Muscle of arm (tissue), 14 donors: ENCODE data around the gene COMMD6. TPM values are rescaled to one million over a fixed set of nuclear protein-coding genes. Genes with fewer than 3 reads are reported as not detected.
"Not testable (repeated sequence)": the region's sequence is repeated elsewhere in the genome, so short reads cannot be mapped to it uniquely, and the experiment has no call there.

Source experiments
- DNase-seq: peaks from one replicate; pipeline ENCODE4 v3.0.0-alpha.2; 2013
- long read RNA-seq, 11 donors: transcript quantifications; one replicate each; lab custom pipeline, GENCODE V29; 2026
- polyA plus RNA-seq, 12 donors: library from polyadenylated mRNA; unstranded; fragments of 120-200 nt; gene quantifications; one replicate each; pipeline ENCODE4 v1.2.1, GENCODE V29; 2013; ENCODE audit not compliant: insufficient read length in 12 of 12

The COMMD6 gene
- polyA plus RNA-seq = 100 to 1,000 TPM in 11 of 12 donors, not detected in 1; 151 to 240 (median 206) TPM
- long read RNA-seq, donor 1, transcript COMMD6-210 (2 exons, 595 nt) = major isoform, 13 of 280 reads
- long read RNA-seq, donor 1, partial matches to known transcripts = 41 of 280 reads
- long read RNA-seq, donor 1, other reads (novel, unspliced or antisense) = 226 of 280 reads
- long read RNA-seq, donor 2, transcript COMMD6-210 (2 exons, 595 nt) = major isoform, 15 of 251 reads
- long read RNA-seq, donor 2, partial matches to known transcripts = 46 of 251 reads
- long read RNA-seq, donor 2, other reads (novel, unspliced or antisense) = 190 of 251 reads
- long read RNA-seq, donor 3, transcript COMMD6-210 (2 exons, 595 nt) = major isoform, 5 of 96 reads
- long read RNA-seq, donor 3, partial matches to known transcripts = 10 of 96 reads
- long read RNA-seq, donor 3, other reads (novel, unspliced or antisense) = 81 of 96 reads
- long read RNA-seq, donor 4, partial matches to known transcripts = 10 of 70 reads
- long read RNA-seq, donor 4, other reads (novel, unspliced or antisense) = 55 of 70 reads
- long read RNA-seq, donor 5, transcript COMMD6-210 (2 exons, 595 nt) = major isoform, 12 of 267 reads
- long read RNA-seq, donor 5, partial matches to known transcripts = 248 of 267 reads
- long read RNA-seq, donor 5, other reads (novel, unspliced or antisense) = 6 of 267 reads
- long read RNA-seq, donor 6, transcript COMMD6-210 (2 exons, 595 nt) = major isoform, 11 of 144 reads
- long read RNA-seq, donor 6, partial matches to known transcripts = 45 of 144 reads
- long read RNA-seq, donor 6, other reads (novel, unspliced or antisense) = 88 of 144 reads
- long read RNA-seq, donor 7, partial matches to known transcripts = 6 of 80 reads
- long read RNA-seq, donor 7, other reads (novel, unspliced or antisense) = 70 of 80 reads
- long read RNA-seq, donor 8, transcript COMMD6-210 (2 exons, 595 nt) = major isoform, 13 of 208 reads
- long read RNA-seq, donor 8, partial matches to known transcripts = 20 of 208 reads
- long read RNA-seq, donor 8, other reads (novel, unspliced or antisense) = 175 of 208 reads
- long read RNA-seq, donor 9, transcript COMMD6-210 (2 exons, 595 nt) = major isoform, 18 of 143 reads
- long read RNA-seq, donor 9, partial matches to known transcripts = 11 of 143 reads
- long read RNA-seq, donor 9, other reads (novel, unspliced or antisense) = 112 of 143 reads
- long read RNA-seq, donor 10, transcript COMMD6-210 (2 exons, 595 nt) = major isoform, 7 of 177 reads
- long read RNA-seq, donor 10, partial matches to known transcripts = 25 of 177 reads
- long read RNA-seq, donor 10, other reads (novel, unspliced or antisense) = 145 of 177 reads
- long read RNA-seq, donor 11, transcript COMMD6-210 (2 exons, 595 nt) = major isoform, 9 of 239 reads
- long read RNA-seq, donor 11, partial matches to known transcripts = 17 of 239 reads
- long read RNA-seq, donor 11, other reads (novel, unspliced or antisense) = 213 of 239 reads

DNA sequence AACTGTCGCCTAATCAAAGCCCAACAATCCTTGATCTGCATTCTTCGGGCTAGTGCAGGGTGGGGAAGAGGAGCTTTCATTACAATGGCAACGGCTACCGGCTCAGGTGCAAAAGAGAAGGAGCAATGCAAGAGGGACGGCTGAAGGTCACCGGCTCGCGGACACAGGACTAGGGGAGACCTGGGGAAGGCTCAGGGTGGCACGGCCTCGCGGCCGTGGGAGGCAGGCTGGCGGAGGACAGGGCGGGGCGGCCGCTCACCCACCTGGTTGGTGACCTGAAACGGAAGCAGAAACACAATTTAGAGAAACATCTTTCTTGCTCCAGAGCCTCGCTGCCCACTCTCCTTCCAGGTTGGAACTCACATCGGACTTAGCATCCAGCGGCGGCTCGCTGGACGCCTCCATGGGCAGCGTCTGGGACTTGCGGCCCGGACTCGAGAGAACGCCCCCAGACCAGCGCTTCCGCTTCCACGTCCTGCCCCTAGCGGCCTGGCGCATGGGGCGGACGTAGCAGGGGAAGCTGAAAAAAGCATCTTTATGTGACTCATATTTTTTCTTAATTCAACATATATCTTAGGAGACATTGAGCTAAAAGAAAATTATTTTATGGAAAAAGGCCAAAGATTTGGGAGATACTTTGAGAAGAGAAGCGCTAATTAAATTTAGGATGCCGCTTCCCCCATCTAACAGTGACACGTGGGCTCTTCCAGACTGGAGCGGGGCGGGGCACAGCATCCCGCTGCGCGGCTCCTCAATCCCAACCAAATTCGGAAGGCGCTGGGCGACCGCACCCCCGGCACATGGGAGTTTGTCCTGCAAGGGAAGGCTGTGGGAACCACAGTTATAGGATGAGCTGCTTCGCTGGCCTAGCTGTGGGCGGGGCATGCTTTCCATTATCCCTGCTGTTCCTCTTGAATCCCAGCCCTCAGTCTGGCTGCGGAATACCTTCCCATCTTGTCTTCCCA lies at the start of gene COMMD6:
COMMD6 (minus strand) TSS at position 441 of the 965 bp plus-strand sequence; CDS start at position 405, 36 bp downstream.
- peak; percentile 87 for DNase-seq

- DNase-seq = no peak
Observed at GRCh38 chr13:75585153-75585552, 47.5 kb upstream of the COMMD6 start.

DNA sequence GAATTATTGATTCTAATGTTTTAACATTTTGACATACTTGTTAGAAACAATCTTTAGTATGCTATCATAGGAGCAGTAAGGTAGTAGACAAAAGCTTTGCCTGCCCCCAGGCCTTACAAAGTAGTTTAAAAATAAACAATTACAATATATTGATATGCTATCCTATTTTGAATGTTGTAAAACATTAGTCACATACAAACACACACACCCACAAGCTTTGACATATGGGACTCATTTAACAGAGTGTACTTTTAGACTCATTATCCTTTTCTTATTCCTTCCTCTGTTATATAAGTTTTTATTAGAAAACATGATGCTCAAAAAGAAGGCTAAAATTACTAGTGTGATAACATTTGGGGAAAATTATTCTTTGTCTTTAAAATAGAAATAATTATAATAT lies 45.5 kb upstream of the COMMD6 start:
- no peak for DNase-seq

- peak; percentile 15 for DNase-seq
Observed at GRCh38 chr13:75581874-75582640, 44.4 kb upstream of the COMMD6 start.

DNA sequence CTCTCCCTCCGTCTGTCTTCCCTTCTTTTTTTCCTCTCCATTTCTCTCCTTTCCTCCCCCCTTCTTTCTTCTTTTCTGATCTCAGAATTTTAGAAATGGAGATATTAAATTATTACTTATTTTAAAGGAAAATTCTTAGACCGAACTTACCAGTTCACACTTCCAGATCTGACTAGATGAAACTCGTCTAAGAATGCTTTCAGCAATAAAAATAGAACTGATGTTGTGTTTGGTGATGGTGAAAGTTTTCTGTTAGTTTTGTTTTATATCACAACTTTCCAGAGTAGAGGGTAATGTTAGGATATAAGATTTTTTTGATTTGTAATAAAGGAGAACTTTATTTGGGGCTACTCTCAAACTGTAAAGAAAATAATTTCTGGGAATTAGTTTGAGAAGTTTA lies 41.9 kb upstream of the COMMD6 start:
- DNase-seq = no peak

- DNase-seq = no peak
Observed at GRCh38 chr13:75569576-75569975, 31.9 kb upstream of the COMMD6 start.

GRCh38 chr13:75566658-75567057 lies 29.0 kb upstream of the COMMD6 start:
- no peak for DNase-seq

DNA sequence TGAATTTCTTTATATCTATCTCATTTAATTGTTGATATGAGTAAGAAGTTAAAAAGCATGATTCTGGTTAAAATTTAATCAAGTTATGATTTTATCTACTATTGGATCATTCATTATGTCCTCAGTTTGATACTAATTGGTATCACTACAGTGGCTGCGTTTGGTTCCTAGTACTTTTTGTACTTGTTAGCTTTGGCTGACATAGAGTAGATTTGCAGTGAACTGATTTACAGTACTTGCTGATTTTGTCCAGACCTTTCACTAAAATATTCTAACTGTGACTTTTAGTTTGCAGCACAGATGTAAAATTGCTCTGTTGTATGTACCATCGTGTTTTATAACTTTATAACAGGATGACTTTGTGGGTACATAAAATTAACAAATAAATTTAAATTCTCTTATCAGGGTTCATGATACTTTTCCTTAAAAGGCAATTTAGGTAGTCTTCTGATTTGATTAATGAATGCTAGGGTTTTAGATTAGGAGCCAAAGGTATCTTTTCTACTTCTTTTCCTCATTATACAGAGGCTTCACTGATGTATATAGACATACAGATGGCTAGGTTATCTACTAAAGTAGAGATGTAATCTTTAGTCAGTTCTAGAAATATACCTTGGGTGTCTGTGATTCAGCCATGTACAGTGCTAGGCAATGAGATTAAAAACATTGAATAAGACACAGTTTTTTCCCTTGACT lies 20.7 kb upstream of the COMMD6 start:
- no peak for DNase-seq

- DNase-seq = no peak
Observed at GRCh38 chr13:75556961-75557360, 19.3 kb upstream of the COMMD6 start.

DNA sequence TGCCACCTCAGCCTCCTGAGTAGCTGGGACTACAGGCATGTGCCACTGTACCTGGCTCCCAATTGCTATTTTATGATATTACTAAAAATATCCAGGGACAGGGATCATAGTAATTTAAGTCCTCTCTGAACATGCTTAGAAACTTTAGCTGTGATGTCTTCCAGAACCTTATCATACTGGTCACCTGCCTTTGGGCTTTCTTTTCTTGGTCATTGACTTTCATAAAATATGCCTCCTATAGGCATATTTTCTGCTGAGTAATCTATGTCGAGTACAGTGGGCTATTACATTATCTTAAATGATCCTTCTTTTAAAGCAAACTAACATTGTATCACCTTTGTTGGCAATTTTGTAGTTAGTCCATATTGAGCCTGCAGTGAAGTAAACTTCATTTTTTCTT lies 18.2 kb upstream of the COMMD6 start:
- DNase-seq = no peak

DNA sequence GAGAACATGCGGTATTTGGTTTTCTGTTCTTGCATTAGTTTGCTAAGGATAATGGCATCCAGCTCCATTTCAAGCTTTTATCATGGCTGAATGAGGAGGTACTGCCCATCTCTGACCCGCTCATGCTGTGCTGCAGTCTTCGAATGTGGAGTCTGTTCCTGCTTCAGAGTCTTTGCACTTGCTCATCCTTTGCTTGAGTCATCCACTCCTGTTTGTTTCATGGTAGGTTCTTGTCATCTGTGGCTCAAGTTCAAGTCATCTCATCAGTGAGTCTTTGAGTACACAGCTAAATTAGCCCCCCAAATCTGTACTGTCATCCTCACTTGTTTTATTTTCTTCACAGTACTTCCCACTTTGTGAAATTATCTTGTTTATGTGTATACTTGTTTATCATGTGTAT lies 17.3 kb upstream of the COMMD6 start:
- DNase-seq = no peak

DNA sequence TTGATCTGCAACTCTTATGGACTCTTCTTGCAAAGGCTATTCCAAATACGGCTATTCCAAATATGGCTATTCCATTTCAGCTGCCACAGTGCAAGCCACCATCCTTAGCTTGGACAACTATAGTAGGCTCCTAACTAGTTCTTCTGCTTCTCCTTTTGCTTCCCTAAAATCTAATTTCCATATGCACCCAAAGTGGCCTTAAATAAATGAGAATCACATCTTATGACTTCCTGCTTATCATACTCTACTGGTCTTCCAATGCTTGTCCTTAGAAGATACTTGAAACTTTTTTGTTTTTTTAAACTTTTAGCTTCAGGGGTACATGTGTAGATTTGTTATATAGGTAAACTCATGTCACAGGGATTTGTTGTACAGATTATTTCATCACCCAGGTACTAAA lies 16.8 kb upstream of the COMMD6 start:
- DNase-seq = no peak

DNA sequence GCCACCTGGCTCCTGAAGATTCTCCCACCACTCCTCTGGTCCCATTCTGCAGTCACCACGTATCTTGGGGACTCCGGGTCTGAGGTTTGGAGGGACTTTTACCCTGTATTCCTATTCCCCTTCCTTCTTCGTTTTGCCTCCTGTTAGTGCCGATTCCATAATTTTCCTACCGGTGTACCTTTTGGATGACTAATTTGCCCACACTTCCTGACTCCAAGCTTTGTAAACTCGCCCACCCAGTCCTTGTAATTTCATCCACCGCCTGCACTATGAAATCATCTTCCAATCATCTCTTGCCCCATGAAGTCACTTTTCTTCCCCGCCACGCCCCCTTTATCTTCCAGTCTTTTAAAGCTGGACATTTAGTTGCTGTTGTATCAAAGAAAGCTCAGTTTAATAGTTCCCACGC lies 12.5 kb upstream of the COMMD6 start:
- DNase-seq = peak; percentile 41

GRCh38 chr13:75549262-75550158 lies 11.9 kb upstream of the COMMD6 start, which contains the start of gene UCHL3:
Gene UCHL3, plus strand, starts transcription at chr13:75549791. Its CDS starts 30 bp downstream, at chr13:75549821.
- DNase-seq = peak; percentile 99

DNA sequence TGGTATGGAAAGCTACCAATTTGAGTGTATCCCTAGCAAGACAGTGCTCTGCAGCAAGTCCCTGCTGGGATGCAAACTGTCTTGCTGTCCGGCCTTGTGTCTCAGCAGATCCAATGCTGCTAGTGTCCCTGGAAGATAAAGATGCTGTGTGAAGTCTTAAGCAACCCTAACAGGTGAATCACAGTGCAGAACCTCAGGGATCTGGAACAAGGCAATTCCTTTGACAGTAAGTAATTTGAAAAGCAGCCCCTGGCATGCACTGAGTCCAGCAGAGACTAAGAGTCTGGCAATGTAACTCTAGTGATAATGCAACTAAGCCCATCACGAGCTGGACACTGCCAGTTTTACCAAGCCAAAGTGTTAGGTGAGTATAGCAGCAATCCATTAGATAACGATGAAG lies 10.3 kb upstream of the COMMD6 start:
- no peak for DNase-seq

DNA sequence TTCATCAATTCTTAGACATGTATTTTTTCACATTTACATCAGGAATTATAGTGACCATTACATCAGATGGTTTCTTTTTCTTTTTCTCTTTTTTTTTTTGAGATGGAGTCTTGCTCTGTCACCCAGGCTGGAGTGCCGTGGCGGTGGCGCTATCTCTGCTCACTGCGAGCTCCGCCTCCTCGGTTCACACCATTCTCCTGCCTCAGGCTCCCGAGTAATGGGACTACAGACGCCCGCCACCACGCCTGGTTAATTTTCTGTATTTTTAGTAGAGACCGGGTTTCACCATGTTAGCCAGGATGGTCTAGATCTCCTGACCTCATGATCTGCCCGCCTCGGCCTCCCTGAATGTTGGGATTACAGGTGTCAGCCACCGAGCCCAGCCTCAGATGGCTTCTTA lies 7.7 kb upstream of the COMMD6 start:
- not testable (repeated sequence) for DNase-seq

DNA sequence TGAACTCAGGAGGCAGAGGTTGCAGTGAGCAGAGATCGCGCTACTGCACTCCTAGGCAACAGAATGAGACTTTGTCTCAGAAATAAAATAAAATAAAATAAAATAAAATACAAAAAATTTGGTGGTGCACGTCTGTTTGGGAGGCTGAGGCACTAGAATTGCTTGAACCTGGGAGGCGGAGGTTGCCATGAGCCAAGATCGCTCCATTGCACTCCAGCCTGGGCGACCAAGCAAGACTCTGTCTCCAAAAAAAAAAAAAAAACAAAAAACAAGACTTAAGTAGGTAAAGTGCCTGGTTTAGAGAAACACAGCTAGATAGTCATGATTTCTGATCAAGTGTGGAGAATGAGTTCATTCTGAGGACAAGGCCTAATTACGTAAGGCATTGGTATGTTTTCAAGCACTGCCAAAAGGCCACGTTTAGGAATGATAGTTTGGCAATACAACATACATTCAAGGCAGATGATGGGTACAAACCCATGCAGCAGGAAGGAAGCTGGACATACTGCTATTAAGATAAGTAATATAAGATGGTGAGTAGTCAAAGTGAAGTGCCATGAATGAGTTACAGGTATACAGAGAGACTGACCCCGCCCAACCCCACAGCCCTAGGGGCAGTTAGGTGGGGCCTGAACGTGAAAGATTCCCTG lies 7.2 kb upstream of the COMMD6 start:
- DNase-seq = no peak
